Smooth muscle cell (in vitro differentiated cells): ENCODE results near the gene ZFHX2. TPM values are rescaled to one million over a fixed set of nuclear protein-coding genes. Genes with fewer than 3 reads are reported as not detected.

Experiments
- DNase-seq: peaks from one replicate; lab custom pipeline; 2025; ENCODE audit not compliant: unreplicated experiment; lab: John Stamatoyannopoulos, UW
- H2AFZ ChIP-seq: fragments of 200-600 bp; sonication (generic); 2 replicates; pipeline ENCODE4 v1.6.0; 2016; ENCODE audit warnings: antibody characterized with exemption, low read depth, mild to moderate bottlenecking
- H3F3A ChIP-seq: fragments of 200-600 bp; sonication (generic); 2 replicates; pipeline ENCODE4 v1.6.0; 2017; ENCODE audit warnings: antibody characterized with exemption, low read depth
- H3K27ac ChIP-seq: fragments of 200-600 bp; sonication (generic); 2 replicates; pipeline ENCODE4 v1.5.1; 2016; ENCODE audit warnings: low read depth, mild to moderate bottlenecking
- H3K27me3 ChIP-seq: fragments of 200-600 bp; sonication (generic); 2 replicates; pipeline ENCODE4 v1.6.1; 2016; ENCODE audit warnings: low read depth, mild to moderate bottlenecking
- H3K36me3 ChIP-seq: fragments of 200-600 bp; sonication (generic); 2 replicates; pipeline ENCODE4 v1.5.1; 2016; ENCODE audit warnings: low read depth
- H3K4me1 ChIP-seq: fragments of 200-600 bp; sonication (generic); 2 replicates; pipeline ENCODE4 v1.5.1; 2016; ENCODE audit warnings: low read depth
- H3K4me2 ChIP-seq: fragments of 200-600 bp; sonication (generic); 2 replicates; pipeline ENCODE4 v1.6.0; 2016; ENCODE audit warnings: mild to moderate bottlenecking
- H3K4me3 ChIP-seq: fragments of 200-600 bp; sonication (generic); 2 replicates; pipeline ENCODE4 v1.5.1; 2016; ENCODE audit warnings: mild to moderate bottlenecking
- H3K79me2 ChIP-seq: fragments of 200-600 bp; sonication (generic); 2 replicates; pipeline ENCODE4 v1.6.0; 2016; ENCODE audit warnings: low read depth, mild to moderate bottlenecking
- H3K9ac ChIP-seq: fragments of 200-600 bp; sonication (generic); 2 replicates; pipeline ENCODE4 v1.6.0; 2016; ENCODE audit warnings: low read depth
- H3K9me3 ChIP-seq: fragments of 200-600 bp; sonication (generic); replicated peaks from 2 replicates; pipeline ENCODE4 v1.5.1; 2016; ENCODE audit warnings: low read depth
- H4K20me1 ChIP-seq: fragments of 200-600 bp; sonication (generic); 2 replicates; pipeline ENCODE4 v1.6.0; 2016; ENCODE audit warnings: low read depth
- CTCF ChIP-seq: fragments of 200-600 bp; sonication (generic); IDR thresholded peaks from 2 replicates; pipeline ENCODE4 v1.5.1; 2017; ENCODE audit warnings: borderline replicate concordance, mild to moderate bottlenecking, antibody characterized with exemption; ENCODE audit not compliant: insufficient read depth, poor library complexity, severe bottlenecking
- WGBS: methylation state at CpG from one replicate; pipeline ENCODE4 v1.1.7; 2016; ENCODE audit warnings: low lambda C conversion rate; 5-methylcytosine and 5-hydroxymethylcytosine counted together
- polyA plus RNA-seq: library from polyadenylated mRNA; unstranded; fragments of >200 nt; fragmentation: Nextera tagmentation; extraction: Ambion mirVana; gene quantifications from 2 replicates; pipeline ENCODE4 v1.2.1, GENCODE V29; 2016
- total RNA-seq: library from RNA; depleted of rRNA; stranded (reverse); fragments of >200 nt; gene quantifications from 2 replicates; pipeline ENCODE4 v1.2.3, GENCODE V29; 2014

ZFHX2 gene
- total and polyA plus RNA-seq, 2 experiments from 2014 or later: 0.27 to 1.4 TPM

- TF ChIP-seq CTCF: no peak
- WGBS: 92% methylated on average over 2 of the region's 2 CpGs
- DNase-seq: no peak
- Histone ChIP-seq H3K4me3 (no peak overlapping the region), H3K4me2 (peak overlapping the region; percentile 90), H3F3A (peaks cover 3% of the 10 kb centered on the region), H3K27me3 (no peaks in the 10 kb centered on the region), H3K9ac (no peak overlapping the region), H2AFZ (no peak overlapping the region), H3K9me3 (no peaks in the 10 kb centered on the region), H3K36me3 (no peaks in the 10 kb centered on the region), H3K4me1 (peaks cover 10% of the 10 kb centered on the region), H3K27ac (no peak overlapping the region), H3K79me2 (peaks cover 7% of the 10 kb centered on the region), H4K20me1 (no peaks in the 10 kb centered on the region)
These were observed 6.0 kb upstream of the ZFHX2 start for GRCh38 chr14:23557521-23557920.

- peak overlapping the region; percentile 87 for H3K9ac ChIP-seq
- no peak overlapping the region for H3K27ac ChIP-seq
- peak overlapping the region; percentile 90 for H3K4me2 ChIP-seq
- no peaks in the 10 kb centered on the region for H3K9me3 ChIP-seq
- TF ChIP-seq CTCF: no peak
- no peaks in the 10 kb centered on the region for H3K27me3 ChIP-seq
- peaks cover 3% of the 10 kb centered on the region for H3F3A ChIP-seq
- peaks cover 10% of the 10 kb centered on the region for H3K4me1 ChIP-seq
- H4K20me1 ChIP-seq: no peaks in the 10 kb centered on the region
- H3K36me3 ChIP-seq: no peaks in the 10 kb centered on the region
- H3K79me2 ChIP-seq: peaks cover 7% of the 10 kb centered on the region
- DNase-seq: no peak
- peak overlapping the region; percentile 93 for H3K4me3 ChIP-seq
- H2AFZ ChIP-seq: no peak overlapping the region
- 64% methylated on average over 17 of the region's 17 CpGs for WGBS
These were observed 5.3 kb upstream of the ZFHX2 start for GRCh38 chr14:23556700-23557440.

- peak within 1 kb of the TSS; percentile 93 for H3K4me3 ChIP-seq
- no peaks in the 10 kb centered on the region for H3K27me3 ChIP-seq
- peak within 1 kb of the TSS; percentile 96 for H2AFZ ChIP-seq
- peak; percentile 83 for DNase-seq
- H3K4me1 ChIP-seq: peaks cover 10% of the 10 kb centered on the region
- H3K79me2 ChIP-seq: peaks cover 7% of the 10 kb centered on the region
- no peaks in the 10 kb centered on the region for H4K20me1 ChIP-seq
- H3K27ac ChIP-seq: peak within 1 kb of the TSS; percentile 34
- H3K9ac ChIP-seq: peak within 1 kb of the TSS; percentile 87
- no peaks in the 10 kb centered on the region for H3K36me3 ChIP-seq
- H3F3A ChIP-seq: peaks cover 3% of the 10 kb centered on the region
- no peaks in the 10 kb centered on the region for H3K9me3 ChIP-seq
- TF ChIP-seq CTCF: no peak
- H3K4me2 ChIP-seq: peak within 1 kb of the TSS; percentile 90
- WGBS: 4% methylated on average over 53 of the region's 54 CpGs
These were observed 4.5 kb upstream of the ZFHX2 start, which contains the start of gene THTPA for GRCh38 chr14:23555882-23556699. Gene THTPA, plus strand, starts transcription at chr14:23556271. Its CDS starts 487 bp downstream, at chr14:23556758.
